ENCODE measurements around the gene RNU6-9. TPM values are rescaled to one million over a fixed set of nuclear protein-coding genes. Genes with fewer than 3 reads are reported as not detected.

RNU6-9 gene
- total RNA-seq, 3 donors from 2014 or later (not counting 1 experiment from before 2014, with no cell fraction given): not detected

DNA sequence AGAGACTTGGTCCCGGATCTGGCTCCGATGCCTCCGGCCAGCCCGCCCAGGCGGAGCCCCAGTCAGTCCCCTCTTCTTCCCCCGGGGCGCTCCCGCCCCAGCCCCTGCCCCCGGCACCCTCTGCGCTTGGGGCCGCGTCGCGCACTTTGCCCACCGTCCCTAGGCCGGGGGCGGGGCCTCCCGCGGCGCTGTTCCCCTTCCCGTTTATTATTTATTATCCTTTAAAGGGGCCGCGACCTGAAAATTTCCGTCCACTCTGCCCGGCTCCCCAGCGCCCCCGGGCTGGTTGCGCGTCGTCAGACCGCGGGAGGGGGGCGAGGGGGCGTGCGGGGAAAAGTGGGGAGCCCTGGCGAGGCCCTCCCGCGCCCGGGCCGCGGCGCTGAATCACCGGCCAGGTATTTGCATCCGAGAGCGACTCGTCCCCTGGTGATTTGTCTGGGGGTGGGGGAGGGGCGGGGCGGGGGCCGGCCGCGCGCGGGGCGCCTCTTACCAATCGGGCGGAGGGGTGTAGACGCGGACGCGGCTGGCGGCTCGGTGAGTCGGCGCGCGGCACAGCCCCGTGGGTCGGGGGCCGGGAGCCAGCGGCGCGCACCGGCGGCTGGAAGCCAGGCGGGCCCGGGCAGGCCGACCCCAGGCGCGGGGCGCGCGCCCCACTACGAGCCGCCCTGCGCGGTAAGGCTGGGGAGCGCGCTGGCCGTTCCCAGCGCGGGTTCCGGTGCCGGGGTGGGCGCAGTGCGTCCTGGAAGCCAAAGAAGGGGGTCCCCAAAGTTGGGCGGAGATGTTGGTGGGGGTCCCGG, 32.4 kb downstream of the RNU6-9 start, which contains the start of gene ARID3A:
ARID3A (plus strand) TSS at position 510 of the 797 bp plus-strand sequence. CDS start 3,494 bp downstream, outside the sequence.
- H3K36me3 ChIP-seq (ENCODE audit: control insufficient read depth, insufficient read depth, low read length): no peaks in the 10 kb centered on the region
- WGBS (ENCODE audit: insufficient coverage): under 1% methylated on average over 97 of the region's 97 CpGs

DNA sequence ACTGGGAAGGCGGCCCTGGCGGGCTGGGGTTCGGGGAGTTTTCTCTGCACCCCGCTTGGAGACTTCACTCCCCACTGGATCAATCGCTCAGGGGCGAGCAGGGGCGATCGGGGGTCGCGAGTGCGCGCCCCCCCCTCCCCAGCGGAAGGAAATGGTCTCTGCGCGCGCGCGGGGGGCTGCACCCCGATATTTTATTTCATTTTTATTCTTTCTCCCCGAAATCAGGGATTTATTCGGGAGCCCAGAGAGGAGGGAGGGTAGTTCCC, 33.0 kb downstream of the RNU6-9 start:
- Mint-ChIP-seq H3K4me1 (peaks cover 7 to 8% of the 10 kb centered on the region in 2 donors), H3K9me3 (no peaks in the 10 kb centered on the region), H3K27ac (peak overlapping the region in 1 of 2 donors; percentile 85), H3K4me3 (peak overlapping the region; percentile 77), H3K36me3 (no peaks in the 10 kb centered on the region), H3K27me3 (ENCODE audit: low read depth in 2 of 2) (no peaks in the 10 kb centered on the region)
- Histone ChIP-seq H3K36me3 (ENCODE audit: control insufficient read depth, insufficient read depth, low read length) (no peaks in the 10 kb centered on the region), H3K4me1 (ENCODE audit: control insufficient read depth, insufficient read depth, low read length) (peaks cover 41% of the 10 kb centered on the region), H3K27me3 (ENCODE audit: control insufficient read depth, insufficient read depth, low read length) (peaks cover under 1% of the 10 kb centered on the region), H3K9me3 (ENCODE audit: control insufficient read depth, insufficient read depth, low read length) (no peaks in the 10 kb centered on the region), H3K4me3 (ENCODE audit: low read length) (peak overlapping the region; percentile 97), H3K27ac (ENCODE audit: low read length) (peak overlapping the region; percentile 14)
- TF ChIP-seq, protein P1, sequence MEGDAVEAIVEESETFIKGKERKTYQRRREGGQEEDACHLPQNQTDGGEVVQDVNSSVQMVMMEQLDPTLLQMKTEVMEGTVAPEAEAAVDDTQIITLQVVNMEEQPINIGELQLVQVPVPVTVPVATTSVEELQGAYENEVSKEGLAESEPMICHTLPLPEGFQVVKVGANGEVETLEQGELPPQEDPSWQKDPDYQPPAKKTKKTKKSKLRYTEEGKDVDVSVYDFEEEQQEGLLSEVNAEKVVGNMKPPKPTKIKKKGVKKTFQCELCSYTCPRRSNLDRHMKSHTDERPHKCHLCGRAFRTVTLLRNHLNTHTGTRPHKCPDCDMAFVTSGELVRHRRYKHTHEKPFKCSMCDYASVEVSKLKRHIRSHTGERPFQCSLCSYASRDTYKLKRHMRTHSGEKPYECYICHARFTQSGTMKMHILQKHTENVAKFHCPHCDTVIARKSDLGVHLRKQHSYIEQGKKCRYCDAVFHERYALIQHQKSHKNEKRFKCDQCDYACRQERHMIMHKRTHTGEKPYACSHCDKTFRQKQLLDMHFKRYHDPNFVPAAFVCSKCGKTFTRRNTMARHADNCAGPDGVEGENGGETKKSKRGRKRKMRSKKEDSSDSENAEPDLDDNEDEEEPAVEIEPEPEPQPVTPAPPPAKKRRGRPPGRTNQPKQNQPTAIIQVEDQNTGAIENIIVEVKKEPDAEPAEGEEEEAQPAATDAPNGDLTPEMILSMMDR (IDR thresholded peaks at IDR 0.05): no peak
- no peak for DNase-seq
- WGBS (ENCODE audit: insufficient coverage): under 1% methylated on average over 13 of the region's 21 CpGs
- ATAC-seq: no peak
- intact Hi-C loops (cut with micrococcal nuclease): loop anchor here (10.0 kb wide), 1 partner anchor 319 kb away; the partner anchor contains the start of genes ATP5F1D and MIDN

More for the DNA sequence above, 32.4 kb downstream of the RNU6-9 start, which contains the start of gene ARID3A:
- Mint-ChIP-seq H3K9me3 (no peaks in the 10 kb centered on the region), H3K36me3 (no peaks in the 10 kb centered on the region), H3K4me1 (peaks cover 10 to 12% of the 10 kb centered on the region in 2 donors), H3K27ac (peak within 1 kb of the TSS; percentile 58 to 85), H3K27me3 (ENCODE audit: low read depth in 2 of 2) (no peaks in the 10 kb centered on the region), H3K4me3 (peak within 1 kb of the TSS; percentile 88)
- intact Hi-C loops (cut with micrococcal nuclease): loop anchor here (1.0 to 10.0 kb wide), 2 partner anchors 58 to 319 kb away; partner anchors contain the start of genes ATP5F1D and MIDN
- no peaks in the 10 kb centered on the region for H3K9me3 ChIP-seq (ENCODE audit: control insufficient read depth, insufficient read depth, low read length)
- peak within 1 kb of the TSS; percentile 97 for H3K4me3 ChIP-seq (ENCODE audit: low read length)
- peaks cover 3% of the 10 kb centered on the region for H3K27me3 ChIP-seq (ENCODE audit: control insufficient read depth, insufficient read depth, low read length)
- peak; percentile 79 to 85 for DNase-seq
- H3K27ac ChIP-seq (ENCODE audit: low read length): peak within 1 kb of the TSS; percentile 95
- peaks cover 44% of the 10 kb centered on the region for H3K4me1 ChIP-seq (ENCODE audit: control insufficient read depth, insufficient read depth, low read length)
- ATAC-seq: peak; percentile 66 to 85 (median 78)
- TF ChIP-seq, protein P1 (IDR thresholded peaks at IDR 0.05): no peak

DNA sequence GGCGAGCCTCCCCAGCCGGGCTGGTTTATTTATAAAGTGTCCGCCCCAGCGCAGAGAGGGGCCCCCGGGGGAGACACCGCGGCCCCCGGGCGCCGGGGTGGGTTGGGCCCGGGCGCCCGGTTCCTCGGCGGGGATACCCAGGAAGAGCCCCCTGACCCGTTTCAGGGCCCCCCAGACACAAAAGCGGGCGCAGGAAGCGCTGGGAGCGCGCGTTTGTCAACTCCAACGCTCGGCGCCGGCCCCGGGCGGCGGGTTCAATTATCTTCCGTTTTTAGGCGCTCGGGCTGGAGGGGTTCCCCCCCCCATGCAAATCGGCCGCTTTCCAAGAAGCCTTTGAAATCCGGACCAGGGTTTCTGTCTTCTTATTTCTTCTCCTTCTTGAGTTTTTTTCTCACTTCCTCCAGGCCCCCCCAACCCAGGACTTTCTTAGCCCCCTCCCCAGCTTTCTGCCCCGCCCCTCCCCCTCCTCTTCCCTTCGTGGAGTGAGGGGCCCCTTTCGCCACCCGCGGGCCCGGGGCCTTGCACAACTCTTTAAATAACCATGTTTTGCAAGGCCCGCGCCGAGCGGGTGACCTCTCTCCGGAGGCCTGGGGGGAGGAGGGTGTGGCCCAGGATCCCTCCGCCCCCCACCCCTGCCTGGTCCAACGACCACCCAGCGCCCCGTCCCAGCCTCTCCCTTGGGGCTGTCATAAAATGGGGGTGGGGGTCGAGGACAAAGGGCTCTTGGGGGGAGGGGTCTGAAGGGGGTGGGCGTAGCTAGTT, 33.5 kb downstream of the RNU6-9 start:
- Mint-ChIP-seq H3K4me1 (peaks cover 3% of the 10 kb centered on the region in 2 donors), H3K27ac (peak overlapping the region in 1 of 2 donors; percentile 85), H3K27me3 (ENCODE audit: low read depth in 2 of 2) (no peaks in the 10 kb centered on the region), H3K4me3 (peak overlapping the region; percentile 83), H3K9me3 (no peaks in the 10 kb centered on the region), H3K36me3 (no peaks in the 10 kb centered on the region)
- H3K9me3 ChIP-seq (ENCODE audit: control insufficient read depth, insufficient read depth, low read length): no peaks in the 10 kb centered on the region
- ATAC-seq: no peak
- no peaks in the 10 kb centered on the region for H3K27me3 ChIP-seq (ENCODE audit: control insufficient read depth, insufficient read depth, low read length)
- intact Hi-C loops (cut with micrococcal nuclease): loop anchor here (10.0 kb wide), 1 partner anchor 318 kb away; the partner anchor contains the start of genes ATP5F1D and MIDN
- no peak overlapping the region for H3K27ac ChIP-seq (ENCODE audit: low read length)
- TF ChIP-seq, protein P1 (IDR thresholded peaks at IDR 0.05): no peak
- DNase-seq: peak; percentile 28 to 54
- under 1% methylated on average over 40 of the region's 52 CpGs for WGBS (ENCODE audit: insufficient coverage)
- peaks cover 39% of the 10 kb centered on the region for H3K4me1 ChIP-seq (ENCODE audit: control insufficient read depth, insufficient read depth, low read length)
- H3K4me3 ChIP-seq (ENCODE audit: low read length): peak overlapping the region; percentile 97
- H3K36me3 ChIP-seq (ENCODE audit: control insufficient read depth, insufficient read depth, low read length): no peaks in the 10 kb centered on the region

All from natural killer cell (primary cell).